DOHH2 (cell line): Measurements from ENCODE around the gene GUCD1.

ENCODE experiments used
- H3F3A ChIP-seq: fragments of 200-600 bp; sonication (generic), shearing (Covaris generic); 2 replicates; pipeline ENCODE4 v1.6.0; 2016; ENCODE audit warnings: antibody characterized with exemption, mild to moderate bottlenecking; ENCODE audit not compliant: control insufficient read depth, insufficient read depth
- H3K27ac ChIP-seq: fragments of 200-600 bp; sonication (generic); 2 replicates; pipeline ENCODE4 v1.5.1; 2014; ENCODE audit warnings: low read depth, mild to moderate bottlenecking, low read length, moderate library complexity
- H3K27me3 ChIP-seq: fragments of 200-600 bp; sonication (generic); 2 replicates; pipeline ENCODE4 v1.6.1; 2014; ENCODE audit warnings: mild to moderate bottlenecking, low read length, mixed read lengths; ENCODE audit not compliant: control insufficient read depth
- H3K36me3 ChIP-seq: fragments of 200-600 bp; sonication (generic); 2 replicates; pipeline ENCODE4 v1.6.1; 2014; ENCODE audit warnings: mild to moderate bottlenecking, low read length, moderate library complexity, mixed read lengths; ENCODE audit not compliant: control insufficient read depth
- H3K4me1 ChIP-seq: fragments of 200-600 bp; sonication (generic); 2 replicates; pipeline ENCODE4 v1.6.1; 2014; ENCODE audit warnings: mild to moderate bottlenecking, low read length, mixed read lengths; ENCODE audit not compliant: control insufficient read depth
- H3K4me2 ChIP-seq: fragments of 200-600 bp; sonication (generic); 2 replicates; pipeline ENCODE4 v1.6.0; 2014; ENCODE audit warnings: mild to moderate bottlenecking, low read length, moderate library complexity
- H3K4me3 ChIP-seq: fragments of 200-600 bp; sonication (generic); 2 replicates; pipeline ENCODE4 v1.5.1; 2014; ENCODE audit warnings: mild to moderate bottlenecking, low read length, mixed read lengths
- H3K79me2 ChIP-seq: fragments of 200-600 bp; sonication (generic); 2 replicates; pipeline ENCODE4 v1.6.1; 2014; ENCODE audit warnings: mild to moderate bottlenecking, low read length, mixed read lengths; ENCODE audit not compliant: control insufficient read depth
- H3K9me2 ChIP-seq: fragments of 200-600 bp; sonication (generic); replicated peaks from 2 replicates; pipeline ENCODE4 v1.6.1; 2014; ENCODE audit warnings: mild to moderate bottlenecking, low read length, mixed read lengths; ENCODE audit not compliant: control insufficient read depth
- H3K9me3 ChIP-seq: fragments of 200-600 bp; sonication (generic); 2 replicates; pipeline ENCODE4 v1.6.1; 2014; ENCODE audit warnings: antibody characterized with exemption, low read length, mixed read lengths; ENCODE audit not compliant: control insufficient read depth, insufficient read depth
- H4K20me1 ChIP-seq: fragments of 200-600 bp; sonication (generic); 2 replicates; pipeline ENCODE4 v1.6.0; 2014; ENCODE audit warnings: low read depth, mild to moderate bottlenecking, antibody characterized with exemption, low read length, moderate library complexity; ENCODE audit not compliant: control insufficient read depth, insufficient read depth
- CTCF ChIP-seq: fragments of 200-600 bp; sonication (generic); IDR thresholded peaks from one replicate; pipeline ENCODE4 v1.5.1; 2014; ENCODE audit warnings: antibody characterized with exemption, mild to moderate bottlenecking, low read depth, low read length; ENCODE audit not compliant: poor library complexity, severe bottlenecking
- EZH2phosphoT487 ChIP-seq: fragments of 200-600 bp; sonication (generic); IDR thresholded peaks from 2 replicates; pipeline ENCODE4 v1.6.1; 2017; ENCODE audit warnings: borderline replicate concordance, mild to moderate bottlenecking, antibody characterized with exemption, low read length, moderate library complexity, mixed read lengths

The GUCD1 gene

GRCh38 chr22:24500277-24500820 is 54.6 kb downstream of the GUCD1 start:
- Histone ChIP-seq H3K27me3 (no peaks in the 10 kb centered on the region), H3F3A (peaks cover 8% of the 10 kb centered on the region; the same call in 1 of the 2 replicates), H3K36me3 (no peaks in the 10 kb centered on the region), H3K27ac (no peak overlapping the region), H3K79me2 (no peaks in the 10 kb centered on the region), H3K9me3 (no peaks in the 10 kb centered on the region), H3K4me3 (no peak overlapping the region), H3K9me2 (no peaks in the 10 kb centered on the region), H4K20me1 (no peaks in the 10 kb centered on the region), H3K4me2 (no peak overlapping the region), H3K4me1 (peaks cover 11% of the 10 kb centered on the region)
- TF ChIP-seq CTCF = no peak
- TF ChIP-seq EZH2phosphoT487 = no peak

DNA sequence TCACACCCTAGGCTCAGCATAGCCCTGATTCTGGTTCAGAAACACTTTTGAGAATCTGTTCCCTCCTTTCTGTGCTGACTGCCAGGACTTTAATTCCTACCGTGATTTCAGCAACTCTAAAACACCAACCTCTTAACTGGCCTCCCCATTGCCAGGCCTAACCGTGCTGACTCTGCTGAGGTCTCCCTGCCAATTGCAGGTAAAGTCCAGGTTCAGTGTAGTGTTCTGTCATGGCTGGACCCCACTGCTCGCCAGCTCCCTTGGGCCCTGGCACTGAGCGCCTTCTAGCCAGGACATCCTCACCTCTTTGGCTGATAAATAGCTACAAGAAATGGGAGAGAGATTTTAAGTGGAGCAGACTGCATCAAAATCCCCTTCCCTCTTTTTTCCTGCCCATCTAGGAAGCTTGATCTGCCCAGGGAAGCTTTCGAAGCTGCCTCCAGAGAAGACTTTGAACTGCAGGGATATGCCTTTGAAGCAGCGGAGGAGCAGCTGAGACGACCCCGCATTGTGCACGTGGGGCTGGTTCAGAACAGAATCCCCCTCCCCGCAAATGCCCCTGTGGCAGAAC is 55.1 kb downstream of the GUCD1 start:
- Histone ChIP-seq H3K4me1 (peaks cover 11% of the 10 kb centered on the region), H3K27me3 (no peaks in the 10 kb centered on the region), H3K4me2 (no peak overlapping the region), H3K36me3 (no peaks in the 10 kb centered on the region), H3K79me2 (no peaks in the 10 kb centered on the region), H3K27ac (no peak overlapping the region), H3F3A (peaks cover 4% of the 10 kb centered on the region; the same call in 1 of the 2 replicates), H3K9me3 (no peaks in the 10 kb centered on the region), H3K9me2 (no peaks in the 10 kb centered on the region), H4K20me1 (no peaks in the 10 kb centered on the region), H3K4me3 (no peak overlapping the region)
- no peak for TF ChIP-seq EZH2phosphoT487
- no peak for TF ChIP-seq CTCF

DNA sequence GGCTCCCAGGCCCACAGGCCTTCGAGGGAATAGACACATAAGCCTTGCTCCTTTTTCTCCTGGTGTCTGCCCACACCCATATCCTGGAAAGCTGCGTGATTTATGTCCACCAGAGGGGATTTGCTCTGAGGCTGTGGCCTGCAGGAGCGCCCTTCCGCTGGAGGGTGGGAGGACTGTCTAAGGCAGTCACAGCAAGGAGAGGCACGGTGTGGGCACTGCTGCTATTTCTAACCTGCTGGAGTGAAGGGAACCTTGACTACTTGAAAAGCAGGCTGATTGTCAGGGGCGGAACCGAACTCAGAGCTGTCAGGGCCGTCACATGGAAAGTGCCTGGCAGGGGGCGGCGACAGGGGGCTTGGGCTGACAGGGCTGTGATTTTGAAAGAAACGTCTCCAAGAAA is 56.1 kb downstream of the GUCD1 start:
- H3K27ac ChIP-seq = no peak overlapping the region
- no peak overlapping the region for H3K4me3 ChIP-seq
- H3K4me2 ChIP-seq = no peak overlapping the region
- no peaks in the 10 kb centered on the region for H3K9me3 ChIP-seq
- H3F3A ChIP-seq = no peaks in the 10 kb centered on the region
- H3K36me3 ChIP-seq = no peaks in the 10 kb centered on the region
- H3K4me1 ChIP-seq = peaks cover 11% of the 10 kb centered on the region
- H3K79me2 ChIP-seq = no peaks in the 10 kb centered on the region
- TF ChIP-seq CTCF = no peak
- TF ChIP-seq EZH2phosphoT487 = no peak
- no peaks in the 10 kb centered on the region for H4K20me1 ChIP-seq
- H3K9me2 ChIP-seq = no peaks in the 10 kb centered on the region
- H3K27me3 ChIP-seq = no peaks in the 10 kb centered on the region
